Inflammatory macrophage treated with lipopolysaccharide for 4 hours (primary cell): Measurements from ENCODE around the gene ADIPOR2.

Experiments used
- DNase-seq: peaks from one replicate; pipeline ENCODE4 v3.0.0-alpha.2; 2020

ADIPOR2 gene

GRCh38 chr12:1801303-1801975 lies 110.6 kb downstream of the ADIPOR2 start:
- DNase-seq, result peak; percentile 27

DNA sequence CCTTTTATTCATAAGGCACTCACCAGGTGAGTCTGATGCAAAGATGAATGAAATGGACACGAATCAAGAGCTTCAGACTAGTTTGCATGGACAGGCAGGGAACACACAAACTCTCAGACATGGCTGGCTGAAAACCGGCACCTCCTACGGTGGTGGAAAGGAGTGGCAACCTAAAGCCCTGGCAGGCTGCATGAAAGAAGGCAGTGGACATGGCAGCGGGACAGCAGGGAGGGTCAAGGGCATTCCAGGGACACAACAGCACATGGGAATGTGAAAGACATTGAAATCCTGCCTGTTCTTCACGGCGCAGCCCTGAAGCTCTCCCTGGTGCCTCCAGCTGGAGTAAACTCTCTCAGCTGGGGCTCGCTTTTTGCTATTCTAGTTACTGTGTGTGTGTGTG lies 112.9 kb downstream of the ADIPOR2 start:
- no peak for DNase-seq

- peak; percentile 92 for DNase-seq
Observed at GRCh38 chr12:1804545-1805332, 113.9 kb downstream of the ADIPOR2 start.

DNA sequence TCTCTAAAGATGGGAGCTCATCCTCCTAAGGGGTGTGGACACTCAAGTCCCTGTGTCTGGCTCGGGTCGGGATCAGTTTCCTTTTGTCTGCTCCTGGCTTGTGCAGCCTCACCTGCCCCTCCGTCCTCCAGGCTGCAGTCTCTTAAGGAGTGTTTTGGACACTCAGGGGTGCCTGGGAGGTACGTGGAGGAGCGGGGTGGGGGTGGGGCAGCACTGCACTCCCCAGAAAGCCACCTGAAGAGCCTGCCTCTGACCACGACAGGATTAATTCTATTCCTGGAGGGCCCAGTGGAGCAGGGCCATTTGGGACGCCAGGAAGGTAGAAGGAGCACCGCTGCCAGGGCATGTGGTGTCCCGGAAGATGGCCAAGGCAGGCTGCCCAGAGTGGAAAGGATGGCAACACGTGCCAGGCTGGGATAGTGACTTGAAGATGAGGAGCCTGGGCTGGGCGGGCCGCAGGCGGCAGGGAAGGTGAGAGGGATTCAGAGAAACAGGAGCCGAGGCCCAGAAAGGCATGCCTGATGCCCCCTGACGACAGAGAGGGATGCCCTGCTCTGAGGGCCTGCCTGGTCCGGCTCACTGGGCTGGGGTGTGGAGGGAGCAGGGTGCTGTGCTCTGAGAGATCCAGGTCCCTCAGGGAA lies 114.7 kb downstream of the ADIPOR2 start:
- DNase-seq, result no peak

DNA sequence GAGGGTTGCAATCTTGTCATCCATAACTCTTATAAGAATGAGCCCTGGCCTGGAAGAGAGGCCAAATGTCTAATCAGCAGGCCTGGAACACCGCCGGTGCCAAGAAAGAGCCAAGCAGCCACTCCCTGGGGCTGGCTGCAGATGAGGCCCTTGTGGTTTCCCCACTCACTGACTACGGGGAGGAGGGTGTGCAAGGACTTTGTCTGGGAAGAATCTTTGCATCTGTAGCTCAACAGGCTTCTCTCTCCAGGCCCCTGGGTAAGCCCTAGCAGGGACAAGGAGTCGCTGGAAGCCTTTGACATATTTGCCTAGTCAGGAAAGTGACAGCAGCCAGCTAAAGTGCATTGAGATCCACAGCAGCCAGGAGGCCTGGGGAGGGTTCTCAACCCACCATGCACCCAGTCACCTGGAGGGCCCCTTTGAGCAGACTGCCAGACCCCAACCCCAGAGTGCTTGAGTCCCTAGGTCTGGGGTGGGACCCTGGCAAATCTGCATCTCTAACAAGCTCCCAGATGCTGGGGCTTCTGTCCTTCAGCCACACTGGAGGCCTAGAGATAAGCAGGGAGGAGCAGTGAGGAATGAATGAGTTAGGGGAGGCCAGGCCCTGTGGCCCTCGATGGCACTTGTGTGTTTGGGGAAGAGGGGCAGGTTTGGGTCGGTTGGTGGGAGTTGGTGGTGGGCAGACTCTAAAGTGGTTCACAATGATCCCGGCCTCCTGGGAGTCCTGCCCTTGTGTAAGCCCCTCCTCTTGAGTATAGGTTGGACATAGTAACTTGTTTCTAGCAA lies 115.6 kb downstream of the ADIPOR2 start:
- no peak for DNase-seq

GRCh38 chr12:1807087-1807860 lies 116.4 kb downstream of the ADIPOR2 start:
- DNase-seq, result no peak

DNA sequence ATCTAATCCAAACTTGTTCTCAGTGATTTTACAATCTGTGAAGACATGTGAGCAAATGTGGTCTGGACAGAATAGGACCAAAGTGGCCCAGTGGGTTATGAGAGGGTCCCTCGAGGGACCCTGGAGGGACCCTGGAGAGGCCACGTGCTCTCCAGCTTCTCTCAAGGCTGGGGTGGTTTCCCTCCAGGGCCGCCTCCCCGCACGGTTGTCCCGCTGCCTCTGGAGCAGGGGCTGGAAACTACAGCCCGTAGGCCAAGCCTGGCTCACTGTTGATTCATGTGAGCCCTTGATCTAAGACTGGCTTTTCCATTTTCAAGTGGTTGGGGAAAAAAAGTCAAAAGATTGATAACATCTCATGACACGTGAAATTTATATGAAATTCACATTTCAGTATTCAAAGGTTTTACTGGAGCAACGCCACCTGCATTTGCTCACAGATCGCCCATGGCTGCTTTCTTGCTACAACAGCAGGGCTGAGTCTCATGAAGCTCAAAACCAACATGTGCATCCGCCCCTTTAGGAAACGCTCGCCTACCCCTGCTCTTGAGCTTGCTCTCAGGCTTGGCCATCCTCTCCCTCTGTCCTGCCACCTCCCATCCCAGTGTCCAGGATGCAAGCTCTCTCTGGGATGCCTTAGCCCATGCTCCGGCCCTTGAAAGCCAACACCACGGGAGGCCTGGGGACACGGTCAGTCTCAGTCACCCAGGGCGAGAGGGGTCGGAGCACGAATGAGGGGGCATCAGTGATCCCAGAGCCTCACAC lies 117.3 kb downstream of the ADIPOR2 start:
- no peak for DNase-seq

GRCh38 chr12:1808798-1809480 lies 118.1 kb downstream of the ADIPOR2 start:
- peak; percentile 37 for DNase-seq

GRCh38 chr12:1809591-1810190 lies 118.8 kb downstream of the ADIPOR2 start:
- no peak for DNase-seq

- peak; percentile 22 for DNase-seq
Observed at GRCh38 chr12:1810201-1810930, 119.5 kb downstream of the ADIPOR2 start.

DNA sequence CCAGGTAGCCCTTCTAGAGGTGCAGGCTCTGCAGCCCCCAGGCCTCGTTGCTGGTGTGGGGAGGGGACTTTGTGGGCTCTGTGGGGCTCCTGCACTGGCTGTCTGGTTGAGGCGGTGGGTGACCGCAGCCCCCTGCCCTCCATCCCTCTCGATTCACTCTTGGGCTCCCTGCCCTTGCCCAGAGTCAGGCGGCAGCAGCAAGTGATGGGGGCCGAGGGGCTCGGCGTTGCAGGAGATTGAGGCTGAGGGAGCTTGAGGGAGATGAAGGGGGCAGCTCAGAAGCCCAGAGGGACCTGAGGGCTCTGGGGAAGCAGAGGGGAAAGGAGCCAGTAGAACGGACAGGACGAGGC lies 120.0 kb downstream of the ADIPOR2 start:
- DNase-seq, result no peak

DNA sequence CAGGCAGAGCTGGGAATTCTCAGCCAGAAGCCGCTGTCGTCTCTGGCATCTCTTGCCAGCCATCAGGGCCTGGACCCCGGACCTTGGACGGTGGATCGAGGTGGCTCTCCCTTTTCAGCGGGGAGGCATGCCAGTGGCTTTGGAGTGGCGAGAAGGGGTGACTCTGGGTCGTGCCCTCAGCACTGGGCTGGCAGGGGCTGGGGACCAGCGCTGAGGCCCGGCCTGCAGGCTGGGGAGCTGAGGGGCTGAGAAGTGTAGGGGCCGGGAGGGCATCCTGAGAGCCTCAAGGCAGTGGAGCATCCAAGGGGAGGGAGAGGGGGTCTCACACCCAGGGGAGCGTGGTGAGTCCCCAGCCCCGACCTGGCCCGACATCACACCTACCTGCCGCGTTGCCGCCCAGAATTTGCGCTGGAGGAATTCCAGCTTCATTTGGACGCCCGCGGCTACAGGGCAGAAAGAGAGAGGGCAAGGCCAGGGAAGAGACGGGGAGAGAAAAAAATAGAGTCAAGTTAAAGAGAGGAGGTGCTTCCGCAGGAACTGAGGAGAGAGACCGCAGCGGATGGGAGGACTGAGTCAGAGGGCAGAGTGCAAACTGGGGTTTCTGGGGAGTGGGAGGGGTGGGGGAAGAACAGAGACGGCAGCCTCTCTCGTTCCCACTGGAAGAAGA lies 120.5 kb downstream of the ADIPOR2 start:
- DNase-seq, result peak; percentile 79

DNA sequence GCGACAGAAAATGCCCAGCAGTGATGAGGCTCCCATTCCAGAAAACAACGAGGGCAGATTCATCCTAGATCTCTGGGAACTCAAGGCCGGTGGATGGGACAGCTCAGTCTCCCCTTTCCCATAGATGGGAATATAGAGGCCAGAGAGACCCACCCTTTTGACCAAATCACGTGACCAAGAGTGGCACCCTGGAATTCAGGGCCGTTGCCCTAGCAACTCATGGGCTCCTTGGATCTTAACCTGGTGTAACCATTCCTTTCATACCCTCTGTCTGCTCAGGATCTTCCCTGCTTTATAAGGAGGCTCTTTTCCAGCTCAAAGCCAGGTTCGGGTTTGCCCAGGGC lies 121.0 kb downstream of the ADIPOR2 start:
- DNase-seq, result no peak

GRCh38 chr12:1812650-1813302 lies 121.9 kb downstream of the ADIPOR2 start:
- DNase-seq, result peak; percentile 91

GRCh38 chr12:1814266-1814665 lies 123.4 kb downstream of the ADIPOR2 start:
- DNase-seq, result peak; percentile 40

GRCh38 chr12:1815108-1815507 lies 124.2 kb downstream of the ADIPOR2 start:
- DNase-seq, result no peak

DNA sequence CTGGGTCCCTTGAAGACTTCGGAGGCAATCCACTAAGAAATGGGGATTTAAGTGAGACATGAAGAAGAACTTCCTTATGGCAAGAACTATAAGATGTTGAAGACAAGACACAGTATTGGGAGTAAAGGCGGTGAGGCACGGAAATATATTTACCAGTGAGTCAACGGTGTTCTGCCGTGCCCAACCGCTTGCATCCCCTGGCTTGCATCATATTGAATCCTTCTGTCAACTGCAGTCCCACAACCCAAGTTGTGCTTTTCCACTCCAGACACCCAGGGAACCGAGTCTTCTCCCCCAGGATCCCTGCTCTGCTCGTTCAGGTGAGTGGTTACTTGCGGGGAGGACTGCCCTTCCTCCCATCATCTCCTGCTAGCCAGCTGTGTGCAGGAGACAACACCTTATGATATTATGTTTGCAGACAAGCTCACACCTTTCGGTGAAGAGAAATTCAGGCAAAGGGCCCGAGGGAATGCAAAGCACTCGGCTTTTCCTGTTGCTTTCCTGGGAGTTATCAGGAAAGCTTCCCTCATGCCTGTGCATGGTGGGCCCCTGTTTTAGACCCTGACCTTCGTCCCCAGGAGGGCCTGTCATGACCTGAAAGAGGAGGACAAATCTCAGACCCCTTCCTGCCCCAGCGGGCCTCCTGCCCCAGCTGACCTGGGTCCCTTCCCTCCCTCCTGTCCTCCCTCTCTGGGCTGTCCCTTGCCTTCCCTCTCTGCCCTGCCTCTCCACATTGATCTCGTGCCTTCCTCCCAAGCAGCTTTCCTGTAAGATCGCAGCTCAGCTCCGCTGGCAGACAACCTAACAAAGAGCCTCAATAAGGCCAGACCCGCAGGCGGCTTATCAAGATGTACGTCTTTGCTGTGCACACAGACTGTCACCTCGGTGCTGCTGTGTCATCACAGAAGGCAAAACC lies 125.2 kb downstream of the ADIPOR2 start:
- no peak for DNase-seq
